ENCODE data around the gene PIEZO1. TPM values are rescaled to one million over a fixed set of nuclear protein-coding genes. Genes with fewer than 3 reads are reported as not detected.

Gene PIEZO1
- total RNA-seq, 1 experiment from 2014 or later, result 71.1 TPM

DNA sequence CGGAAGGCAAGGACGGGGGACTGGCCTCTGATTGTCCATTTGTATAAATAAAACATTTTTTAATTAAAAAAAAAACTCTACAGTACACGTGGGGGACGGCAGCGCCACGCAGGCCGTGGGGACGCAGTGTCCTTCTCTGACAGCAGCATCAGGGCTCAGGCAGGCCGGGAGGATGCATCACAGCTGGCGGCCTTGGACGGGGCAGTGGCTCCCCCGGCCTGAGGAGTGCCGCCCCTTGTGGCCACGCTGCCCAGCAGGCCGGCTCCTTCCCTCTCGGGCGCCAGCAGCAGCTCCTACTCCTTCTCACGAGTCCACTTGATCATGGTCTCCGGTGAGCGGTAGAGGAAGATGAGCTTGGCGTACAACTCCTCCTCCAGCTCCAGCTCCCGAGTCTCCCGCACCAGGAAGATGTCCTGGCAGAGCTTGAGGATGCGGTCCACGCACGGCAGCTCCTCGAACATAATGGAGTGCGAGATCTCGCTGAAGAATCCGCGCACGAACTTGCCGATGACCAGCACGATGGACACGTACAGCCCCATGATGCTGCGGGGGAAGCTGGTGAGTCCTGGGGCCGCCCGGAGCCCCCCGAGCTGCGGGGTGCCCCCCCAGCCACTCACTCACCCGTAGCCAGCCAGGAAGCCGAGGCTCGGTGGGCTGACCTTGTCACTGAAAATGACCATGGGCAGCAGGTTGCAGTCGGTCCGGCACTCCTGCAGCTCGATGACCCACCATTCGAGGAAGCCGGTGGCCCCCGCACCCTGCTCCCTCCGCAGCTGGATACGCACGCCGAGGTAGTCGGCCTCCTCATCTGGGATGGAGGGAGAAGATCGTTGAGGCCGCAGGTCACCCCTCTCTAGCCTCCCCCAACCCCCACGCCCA lies 69.5 kb downstream of the PIEZO1 start:
- no peaks in the 10 kb centered on the region for H3K9me3 ChIP-seq (ENCODE audit: control insufficient read depth, low read depth, low read length)
- H2BK15ac ChIP-seq (ENCODE audit: low read depth, low read length), result no peak overlapping the region
- no peaks in the 10 kb centered on the region for H3K27me3 ChIP-seq (ENCODE audit: insufficient read depth, low read length)
- no peaks in the 10 kb centered on the region for H3K79me2 ChIP-seq (ENCODE audit: insufficient read depth, low read length)
- no peak overlapping the region for H3K27ac Mint-ChIP-seq
- H3K14ac ChIP-seq (ENCODE audit: insufficient read depth, low read length), result no peak overlapping the region
- no peaks in the 10 kb centered on the region for H3K9me3 Mint-ChIP-seq
- peaks cover 0 to 6% of the 10 kb centered on the region in 2 experiments; a peak in 1 of 4 replicates for H3K4me1 Mint-ChIP-seq
- no peak overlapping the region for H3K4me2 ChIP-seq (ENCODE audit: insufficient read depth, insufficient read length, low read length)
- no peaks in the 10 kb centered on the region for H3K79me1 ChIP-seq (ENCODE audit: insufficient read depth, low read depth, low read length, poor library complexity, severe bottlenecking)
- H3K4me1 ChIP-seq (ENCODE audit: insufficient read depth, low read length), result no peaks in the 10 kb centered on the region
- no peak overlapping the region for H2BK5ac ChIP-seq (ENCODE audit: insufficient read length, low read length)
- no peak overlapping the region for H2BK120ac ChIP-seq (ENCODE audit: low read depth, low read length, poor library complexity, severe bottlenecking)
- no peak overlapping the region for H3K56ac ChIP-seq (ENCODE audit: insufficient read length, low read depth, low read length)
- no peak overlapping the region for H2AK5ac ChIP-seq (ENCODE audit: insufficient read length, low read length)
- no peak for DNase-seq
- no peak overlapping the region for H4K8ac ChIP-seq (replicated peaks; ENCODE audit: insufficient read length, low read depth, low read length)
- no peak overlapping the region for H3T11ph ChIP-seq (ENCODE audit: low read length)
- H2AFZ ChIP-seq (ENCODE audit: low read length), result no peak overlapping the region
- no peak overlapping the region for H2BK20ac ChIP-seq (ENCODE audit: low read depth, low read length, poor library complexity, severe bottlenecking)
- H3K23me2 ChIP-seq (ENCODE audit: insufficient read length, low read depth, low read length, poor library complexity, severe bottlenecking), result no peaks in the 10 kb centered on the region
- no peak overlapping the region for H3K27ac ChIP-seq (ENCODE audit: insufficient read length, low read depth, low read length)
- H3K36me3 Mint-ChIP-seq (ENCODE audit: insufficient read depth in 1 of 3, low read depth in 3 of 3), result peaks cover 8 to 38% (median 32%) of the 10 kb centered on the region in 3 experiments; a peak in 6 of 7 replicates
- H4K91ac ChIP-seq (ENCODE audit: insufficient read length, low read depth, low read length), result no peak overlapping the region
- no peaks in the 10 kb centered on the region for H3K27me3 Mint-ChIP-seq (ENCODE audit: low read depth)
- no peak overlapping the region for H3K23ac ChIP-seq (ENCODE audit: insufficient read length, low read depth, low read length)
- no peak overlapping the region for H4K5ac ChIP-seq (ENCODE audit: insufficient read length, low read depth, low read length)
- no peaks in the 10 kb centered on the region for H4K20me1 ChIP-seq (ENCODE audit: control insufficient read depth, insufficient read depth, insufficient read length)
- TF ChIP-seq, protein P1, sequence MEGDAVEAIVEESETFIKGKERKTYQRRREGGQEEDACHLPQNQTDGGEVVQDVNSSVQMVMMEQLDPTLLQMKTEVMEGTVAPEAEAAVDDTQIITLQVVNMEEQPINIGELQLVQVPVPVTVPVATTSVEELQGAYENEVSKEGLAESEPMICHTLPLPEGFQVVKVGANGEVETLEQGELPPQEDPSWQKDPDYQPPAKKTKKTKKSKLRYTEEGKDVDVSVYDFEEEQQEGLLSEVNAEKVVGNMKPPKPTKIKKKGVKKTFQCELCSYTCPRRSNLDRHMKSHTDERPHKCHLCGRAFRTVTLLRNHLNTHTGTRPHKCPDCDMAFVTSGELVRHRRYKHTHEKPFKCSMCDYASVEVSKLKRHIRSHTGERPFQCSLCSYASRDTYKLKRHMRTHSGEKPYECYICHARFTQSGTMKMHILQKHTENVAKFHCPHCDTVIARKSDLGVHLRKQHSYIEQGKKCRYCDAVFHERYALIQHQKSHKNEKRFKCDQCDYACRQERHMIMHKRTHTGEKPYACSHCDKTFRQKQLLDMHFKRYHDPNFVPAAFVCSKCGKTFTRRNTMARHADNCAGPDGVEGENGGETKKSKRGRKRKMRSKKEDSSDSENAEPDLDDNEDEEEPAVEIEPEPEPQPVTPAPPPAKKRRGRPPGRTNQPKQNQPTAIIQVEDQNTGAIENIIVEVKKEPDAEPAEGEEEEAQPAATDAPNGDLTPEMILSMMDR (conservative IDR thresholded peaks at IDR 0.05), result no peak
- H3K9ac ChIP-seq (ENCODE audit: extremely low read depth, insufficient read length, low read length), result no peak overlapping the region
- no peak overlapping the region for H2BK12ac ChIP-seq (ENCODE audit: insufficient read length, low read depth, low read length)
- WGBS (ENCODE audit: extremely low coverage, insufficient read length, low lambda C conversion rate), result no CpG with 5 or more reads among the region's 57 CpGs
- no peak overlapping the region for H3K18ac ChIP-seq (ENCODE audit: insufficient read length, low read depth, low read length)
- H3K4me3 Mint-ChIP-seq, result no peak overlapping the region
- H3K4ac ChIP-seq (ENCODE audit: low read depth, low read length), result no peak overlapping the region
